ENCODE results near the gene RGL3. TPM values are rescaled to one million over a fixed set of nuclear protein-coding genes. Genes with fewer than 3 reads are reported as not detected.
"Not testable (repeated sequence)": the region's sequence is repeated elsewhere in the genome, so short reads cannot be mapped to it uniquely, and the experiment has no call there.

RGL3 gene
- total RNA-seq, 1 experiment from 2014 or later = 53.1 TPM

- H3K4me1 Mint-ChIP-seq (ENCODE audit: low read depth, unreplicated experiment) = no peaks in the 10 kb centered on the region
- Histone ChIP-seq H3K36me3 (ENCODE audit: control insufficient read depth, insufficient read depth, low read length) (peaks cover 1% of the 10 kb centered on the region; the same call in 1 of the 2 replicates), H3K4me3 (ENCODE audit: low read depth, low read length) (no peak overlapping the region), H3K4me1 (no peaks in the 10 kb centered on the region), H3K9me3 (no peaks in the 10 kb centered on the region), H3K27me3 (replicated peaks; ENCODE audit: control insufficient read depth, insufficient read depth, low read length) (no peaks in the 10 kb centered on the region)
- DNase-seq = no peak
- no peaks in the 10 kb centered on the region for H3K27me3 Mint-ChIP-seq (ENCODE audit: insufficient read depth, unreplicated experiment)
- intact Hi-C loops (cut with micrococcal nuclease; ENCODE audit: unreplicated experiment) = no loop called here
- peaks cover 14% of the 10 kb centered on the region for H3K36me3 Mint-ChIP-seq (ENCODE audit: insufficient read depth, unreplicated experiment)
- TF ChIP-seq, protein P1, sequence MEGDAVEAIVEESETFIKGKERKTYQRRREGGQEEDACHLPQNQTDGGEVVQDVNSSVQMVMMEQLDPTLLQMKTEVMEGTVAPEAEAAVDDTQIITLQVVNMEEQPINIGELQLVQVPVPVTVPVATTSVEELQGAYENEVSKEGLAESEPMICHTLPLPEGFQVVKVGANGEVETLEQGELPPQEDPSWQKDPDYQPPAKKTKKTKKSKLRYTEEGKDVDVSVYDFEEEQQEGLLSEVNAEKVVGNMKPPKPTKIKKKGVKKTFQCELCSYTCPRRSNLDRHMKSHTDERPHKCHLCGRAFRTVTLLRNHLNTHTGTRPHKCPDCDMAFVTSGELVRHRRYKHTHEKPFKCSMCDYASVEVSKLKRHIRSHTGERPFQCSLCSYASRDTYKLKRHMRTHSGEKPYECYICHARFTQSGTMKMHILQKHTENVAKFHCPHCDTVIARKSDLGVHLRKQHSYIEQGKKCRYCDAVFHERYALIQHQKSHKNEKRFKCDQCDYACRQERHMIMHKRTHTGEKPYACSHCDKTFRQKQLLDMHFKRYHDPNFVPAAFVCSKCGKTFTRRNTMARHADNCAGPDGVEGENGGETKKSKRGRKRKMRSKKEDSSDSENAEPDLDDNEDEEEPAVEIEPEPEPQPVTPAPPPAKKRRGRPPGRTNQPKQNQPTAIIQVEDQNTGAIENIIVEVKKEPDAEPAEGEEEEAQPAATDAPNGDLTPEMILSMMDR (IDR thresholded peaks at IDR 0.05; ENCODE audit: insufficient read depth in 1 of 2, low read depth in 1 of 2, low read length in 1 of 2, severe bottlenecking in 1 of 2, unreplicated experiment in 1 of 2) = no peak
- no TSS peak for BruUV-seq (replicated peaks)
- no peaks in the 10 kb centered on the region for H3K9me3 Mint-ChIP-seq (ENCODE audit: unreplicated experiment)
- H3K4me3 Mint-ChIP-seq (ENCODE audit: unreplicated experiment) = no peak overlapping the region
- CTCF ChIA-PET = interaction anchor here (0.5 to 1.0 kb wide), 3 partner anchors 29 to 74 kb away, joined by 3 to 6 read pairs (median 3); no protein-coding TSS in a partner anchor
- POLR2A ChIA-PET = interaction anchor here (1.0 kb wide), 1 partner anchor 39 kb away, joined by 3 read pairs; no protein-coding TSS in a partner anchor
- no peak overlapping the region for H3K27ac Mint-ChIP-seq (ENCODE audit: unreplicated experiment)
These were observed 4.6 kb downstream of the RGL3 start for GRCh38 chr19:11414544-11414943.

GRCh38 chr19:11410682-11411081 lies 8.4 kb downstream of the RGL3 start:
- Mint-ChIP-seq H3K27ac (ENCODE audit: unreplicated experiment) (no peak overlapping the region), H3K9me3 (ENCODE audit: unreplicated experiment) (no peaks in the 10 kb centered on the region), H3K36me3 (ENCODE audit: insufficient read depth, unreplicated experiment) (peaks cover 12% of the 10 kb centered on the region), H3K27me3 (ENCODE audit: insufficient read depth, unreplicated experiment) (no peaks in the 10 kb centered on the region), H3K4me1 (ENCODE audit: low read depth, unreplicated experiment) (no peaks in the 10 kb centered on the region), H3K4me3 (ENCODE audit: unreplicated experiment) (no peak overlapping the region)
- Histone ChIP-seq H3K4me3 (ENCODE audit: low read depth, low read length) (no peak overlapping the region), H3K27me3 (replicated peaks; ENCODE audit: control insufficient read depth, insufficient read depth, low read length) (no peaks in the 10 kb centered on the region), H3K36me3 (ENCODE audit: control insufficient read depth, insufficient read depth, low read length) (peaks cover 1% of the 10 kb centered on the region; the same call in 1 of the 2 replicates), H3K4me1 (no peaks in the 10 kb centered on the region), H3K9me3 (no peaks in the 10 kb centered on the region)
- TF ChIP-seq, protein P1 (IDR thresholded peaks at IDR 0.05; ENCODE audit: insufficient read depth in 1 of 2, low read depth in 1 of 2, low read length in 1 of 2, severe bottlenecking in 1 of 2, unreplicated experiment in 1 of 2) = no peak
- intact Hi-C loops (cut with micrococcal nuclease; ENCODE audit: unreplicated experiment) = no loop called here
- ChIA-PET CTCF (no interaction called here), POLR2A (no interaction called here)
- DNase-seq = no peak
- no TSS peak for BruUV-seq (replicated peaks)

GRCh38 chr19:11408591-11408990 lies 10.5 kb downstream of the RGL3 start:
- H3K4me1 Mint-ChIP-seq (ENCODE audit: low read depth, unreplicated experiment) = no peaks in the 10 kb centered on the region
- H3K4me3 Mint-ChIP-seq (ENCODE audit: unreplicated experiment) = no peak overlapping the region
- no peaks in the 10 kb centered on the region for H3K27me3 Mint-ChIP-seq (ENCODE audit: insufficient read depth, unreplicated experiment)
- TF ChIP-seq, protein P1 (IDR thresholded peaks at IDR 0.05; ENCODE audit: insufficient read depth in 1 of 2, low read depth in 1 of 2, low read length in 1 of 2, severe bottlenecking in 1 of 2, unreplicated experiment in 1 of 2) = no peak
- H3K4me1 ChIP-seq = no peaks in the 10 kb centered on the region
- no TSS peak for BruUV-seq (replicated peaks)
- CTCF ChIA-PET = no interaction called here
- DNase-seq = no peak
- no peaks in the 10 kb centered on the region for H3K36me3 ChIP-seq (ENCODE audit: control insufficient read depth, insufficient read depth, low read length)
- H3K27me3 ChIP-seq (replicated peaks; ENCODE audit: control insufficient read depth, insufficient read depth, low read length) = no peaks in the 10 kb centered on the region
- no peaks in the 10 kb centered on the region for H3K9me3 Mint-ChIP-seq (ENCODE audit: unreplicated experiment)
- POLR2A ChIA-PET = no interaction called here
- no peak overlapping the region for H3K4me3 ChIP-seq (ENCODE audit: low read depth, low read length)
- peaks cover 12% of the 10 kb centered on the region for H3K36me3 Mint-ChIP-seq (ENCODE audit: insufficient read depth, unreplicated experiment)
- intact Hi-C loops (cut with micrococcal nuclease; ENCODE audit: unreplicated experiment) = no loop called here
- no peak overlapping the region for H3K27ac Mint-ChIP-seq (ENCODE audit: unreplicated experiment)
- H3K9me3 ChIP-seq = no peaks in the 10 kb centered on the region

DNA sequence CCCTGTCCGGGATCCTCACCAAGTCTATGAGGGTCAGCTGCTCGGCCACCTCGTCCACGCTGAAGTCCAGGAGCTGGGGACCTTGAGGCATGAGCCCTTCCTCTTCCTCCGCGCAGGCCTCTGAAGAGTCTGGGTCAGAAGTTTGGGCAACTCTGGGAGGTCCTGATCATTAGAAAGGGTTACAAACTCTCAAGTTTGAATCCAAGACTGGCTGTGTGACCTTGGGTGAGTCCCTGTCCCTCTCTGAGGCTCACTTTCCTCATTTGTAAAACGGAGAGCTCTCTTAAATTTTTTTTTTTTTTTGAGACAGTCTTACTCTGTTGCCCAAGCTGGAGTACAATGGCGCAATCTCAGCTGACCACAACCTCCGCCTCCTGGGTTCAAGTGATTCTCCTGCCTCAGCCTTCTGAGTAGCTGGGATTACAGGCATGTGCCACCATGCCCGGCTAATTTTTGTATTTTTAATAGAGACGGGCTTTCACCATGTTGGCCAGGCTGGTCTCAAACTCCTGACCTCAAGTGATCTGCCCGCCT lies 12.3 kb downstream of the RGL3 start:
- H3K4me1 Mint-ChIP-seq (ENCODE audit: low read depth, unreplicated experiment); POLR2A ChIA-PET; BruUV-seq (replicated peaks); H3K4me3 Mint-ChIP-seq (ENCODE audit: unreplicated experiment); H3K4me3 ChIP-seq (ENCODE audit: low read depth, low read length); H3K4me1 ChIP-seq; DNase-seq; H3K27me3 ChIP-seq (replicated peaks; ENCODE audit: control insufficient read depth, insufficient read depth, low read length); H3K27me3 Mint-ChIP-seq (ENCODE audit: insufficient read depth, unreplicated experiment); H3K36me3 ChIP-seq (ENCODE audit: control insufficient read depth, insufficient read depth, low read length); intact Hi-C loops (cut with micrococcal nuclease; ENCODE audit: unreplicated experiment); H3K27ac Mint-ChIP-seq (ENCODE audit: unreplicated experiment); H3K9me3 Mint-ChIP-seq (ENCODE audit: unreplicated experiment); H3K9me3 ChIP-seq: not testable (repeated sequence)
- CTCF ChIA-PET = interaction anchor here (0.6 to 1.4 kb wide), 3 partner anchors 20 to 32 kb away, joined by 3 to 6 read pairs (median 3); no protein-coding TSS in a partner anchor
- peaks cover 12% of the 10 kb centered on the region for H3K36me3 Mint-ChIP-seq (ENCODE audit: insufficient read depth, unreplicated experiment)
